ENCODE data around the gene CNTNAP2. TPM values are rescaled to one million over a fixed set of nuclear protein-coding genes. Genes with fewer than 3 reads are reported as not detected.

The CNTNAP2 gene
- total and polyA plus RNA-seq, 2 of the 4 experiments (the other 2 are of a cell fraction): not detected

DNA sequence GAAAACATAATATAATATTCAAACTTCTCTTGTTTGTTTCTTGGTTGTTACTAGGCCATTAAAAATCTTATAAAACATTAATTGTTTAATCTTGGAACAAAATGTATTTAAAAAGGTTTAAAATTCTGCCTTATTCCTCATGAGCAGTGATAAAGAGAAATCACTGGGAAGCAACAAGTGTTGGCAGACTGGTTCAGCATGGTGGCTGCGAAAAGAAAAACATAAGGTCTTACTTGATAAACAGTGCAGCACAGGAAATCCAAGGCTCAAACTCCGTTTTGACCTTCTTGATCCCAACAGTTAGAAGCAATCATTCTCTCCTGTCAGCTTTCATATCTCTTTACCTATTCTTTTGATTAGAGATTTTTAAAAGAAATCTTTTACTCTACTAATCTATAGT lies 530.8 kb downstream of the CNTNAP2 start:
- Histone ChIP-seq H3K79me1 (ENCODE audit: low read depth in 1 of 2, low read length in 2 of 2) (no peaks in the 10 kb centered on the region), H3K27ac (ENCODE audit: insufficient read depth, low read length) (no peak overlapping the region), H3K27me3 (ENCODE audit: control insufficient read depth, insufficient read depth, low read length) (no peaks in the 10 kb centered on the region), H4K8ac (ENCODE audit: low read depth in 2 of 2, low read length in 2 of 2) (no peak overlapping the region), H3K4me3 (ENCODE audit: insufficient read depth, low read depth, low read length) (no peak overlapping the region), H3K18ac (ENCODE audit: low read depth, low read length) (no peak overlapping the region), H3K36me3 (ENCODE audit: control insufficient read depth, insufficient read depth, low read length) (no peaks in the 10 kb centered on the region), H4K20me1 (ENCODE audit: insufficient read depth, low read length) (no peaks in the 10 kb centered on the region), H3K9me1 (ENCODE audit: insufficient read depth, low read length) (no peaks in the 10 kb centered on the region), H2AK9ac (replicated peaks; ENCODE audit: low read depth, low read length, poor library complexity) (no peak overlapping the region), H4K5ac (ENCODE audit: low read depth, low read length) (no peak overlapping the region), H3K4ac (ENCODE audit: low read depth, low read length) (no peak overlapping the region), H2AK5ac (ENCODE audit: low read depth, low read length) (no peak overlapping the region), H2BK120ac (ENCODE audit: low read depth, low read length) (no peak overlapping the region), H3K9ac (ENCODE audit: low read depth, low read length) (no peak overlapping the region), H3K9me3 (ENCODE audit: control insufficient read depth, insufficient read depth, low read length) (peaks cover 4% of the 10 kb centered on the region; the same call in 1 of the 2 replicates), H4K91ac (ENCODE audit: insufficient read depth, low read depth, low read length) (no peak overlapping the region), H3K14ac (replicated peaks; ENCODE audit: low read depth, low read length) (no peak overlapping the region), H2AFZ (replicated peaks; ENCODE audit: low read length, poor library complexity) (no peak overlapping the region), H2BK5ac (ENCODE audit: low read depth, low read length, poor library complexity, severe bottlenecking) (no peak overlapping the region), H3K56ac (ENCODE audit: extremely low read depth, insufficient read depth, low read length) (no peak overlapping the region), H3K4me1 (ENCODE audit: control insufficient read depth, insufficient read depth, low read length) (no peaks in the 10 kb centered on the region), H3K23ac (ENCODE audit: low read depth, low read length) (no peak overlapping the region), H2BK20ac (ENCODE audit: low read depth, low read length) (no peak overlapping the region), H3K4me2 (ENCODE audit: low read depth, low read length) (no peak overlapping the region), H2BK15ac (ENCODE audit: low read depth, low read length) (no peak overlapping the region)
- POLR2A ChIA-PET (ENCODE audit: unreplicated experiment): no interaction called here
- no CpG with 5 or more reads among the region's 2 CpGs for WGBS, 2 experiments (ENCODE audit: extremely low coverage in 2 of 2, insufficient read length in 1 of 2)
- no peak for ATAC-seq (ENCODE audit: low read depth)
- dilution Hi-C loops (cut with HindIII; ENCODE audit: low sequenced_read_pairs, unreplicated experiment) (no loop called here), intact Hi-C loops (cut with micrococcal nuclease) (no loop called here), in situ Hi-C loops (cut with MboI; ENCODE audit: low sequenced_read_pairs) (no loop called here)
- DNase-seq: no peak
- TF ChIP-seq, protein P1, sequence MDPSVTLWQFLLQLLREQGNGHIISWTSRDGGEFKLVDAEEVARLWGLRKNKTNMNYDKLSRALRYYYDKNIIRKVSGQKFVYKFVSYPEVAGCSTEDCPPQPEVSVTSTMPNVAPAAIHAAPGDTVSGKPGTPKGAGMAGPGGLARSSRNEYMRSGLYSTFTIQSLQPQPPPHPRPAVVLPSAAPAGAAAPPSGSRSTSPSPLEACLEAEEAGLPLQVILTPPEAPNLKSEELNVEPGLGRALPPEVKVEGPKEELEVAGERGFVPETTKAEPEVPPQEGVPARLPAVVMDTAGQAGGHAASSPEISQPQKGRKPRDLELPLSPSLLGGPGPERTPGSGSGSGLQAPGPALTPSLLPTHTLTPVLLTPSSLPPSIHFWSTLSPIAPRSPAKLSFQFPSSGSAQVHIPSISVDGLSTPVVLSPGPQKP (IDR thresholded peaks at IDR 0.05; ENCODE audit: borderline replicate concordance, low read depth, low read length): no peak
- TF ChIP-seq MAFK (IDR thresholded peaks at IDR 0.05; ENCODE audit: low read depth, low read length) (no peak), POLR2A (IDR thresholded peaks at IDR 0.05; ENCODE audit: low read depth, low read length) (no peak), CEBPB (IDR thresholded peaks at IDR 0.05; ENCODE audit: low read depth, low read length) (no peak), NFE2L2 (IDR thresholded peaks at IDR 0.05; ENCODE audit: low read depth, low read length) (no peak), RFX5 (IDR thresholded peaks at IDR 0.05; ENCODE audit: low read depth, low read length) (no peak), RCOR1 (IDR thresholded peaks at IDR 0.05; ENCODE audit: insufficient replicate concordance, low read length) (no peak), SMC3 (IDR thresholded peaks at IDR 0.05; ENCODE audit: low read depth, low read length) (no peak), MAZ (IDR thresholded peaks at IDR 0.05; ENCODE audit: borderline replicate concordance, low read depth, low read length) (no peak), RAD21 (IDR thresholded peaks at IDR 0.05; ENCODE audit: low read length) (no peak), MXI1 (IDR thresholded peaks at IDR 0.05; ENCODE audit: borderline replicate concordance, low read depth, low read length) (no peak), FOS (IDR thresholded peaks at IDR 0.05; ENCODE audit: low read depth, low read length) (no peak), BHLHE40 (IDR thresholded peaks at IDR 0.05; ENCODE audit: low read depth, low read length) (no peak), CHD1 (IDR thresholded peaks at IDR 0.05; ENCODE audit: low read depth, low read length) (no peak)
- TF ChIP-seq, protein P2, sequence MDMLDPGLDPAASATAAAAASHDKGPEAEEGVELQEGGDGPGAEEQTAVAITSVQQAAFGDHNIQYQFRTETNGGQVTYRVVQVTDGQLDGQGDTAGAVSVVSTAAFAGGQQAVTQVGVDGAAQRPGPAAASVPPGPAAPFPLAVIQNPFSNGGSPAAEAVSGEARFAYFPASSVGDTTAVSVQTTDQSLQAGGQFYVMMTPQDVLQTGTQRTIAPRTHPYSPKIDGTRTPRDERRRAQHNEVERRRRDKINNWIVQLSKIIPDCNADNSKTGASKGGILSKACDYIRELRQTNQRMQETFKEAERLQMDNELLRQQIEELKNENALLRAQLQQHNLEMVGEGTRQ (IDR thresholded peaks at IDR 0.05; ENCODE audit: low read depth, low read length): no peak
- TF ChIP-seq, protein P3, sequence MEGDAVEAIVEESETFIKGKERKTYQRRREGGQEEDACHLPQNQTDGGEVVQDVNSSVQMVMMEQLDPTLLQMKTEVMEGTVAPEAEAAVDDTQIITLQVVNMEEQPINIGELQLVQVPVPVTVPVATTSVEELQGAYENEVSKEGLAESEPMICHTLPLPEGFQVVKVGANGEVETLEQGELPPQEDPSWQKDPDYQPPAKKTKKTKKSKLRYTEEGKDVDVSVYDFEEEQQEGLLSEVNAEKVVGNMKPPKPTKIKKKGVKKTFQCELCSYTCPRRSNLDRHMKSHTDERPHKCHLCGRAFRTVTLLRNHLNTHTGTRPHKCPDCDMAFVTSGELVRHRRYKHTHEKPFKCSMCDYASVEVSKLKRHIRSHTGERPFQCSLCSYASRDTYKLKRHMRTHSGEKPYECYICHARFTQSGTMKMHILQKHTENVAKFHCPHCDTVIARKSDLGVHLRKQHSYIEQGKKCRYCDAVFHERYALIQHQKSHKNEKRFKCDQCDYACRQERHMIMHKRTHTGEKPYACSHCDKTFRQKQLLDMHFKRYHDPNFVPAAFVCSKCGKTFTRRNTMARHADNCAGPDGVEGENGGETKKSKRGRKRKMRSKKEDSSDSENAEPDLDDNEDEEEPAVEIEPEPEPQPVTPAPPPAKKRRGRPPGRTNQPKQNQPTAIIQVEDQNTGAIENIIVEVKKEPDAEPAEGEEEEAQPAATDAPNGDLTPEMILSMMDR (conservative IDR thresholded peaks at IDR 0.05; ENCODE audit: low read depth, low read length): no peak
- no TSS peak for BruUV-seq (replicated peaks)
- CTCF ChIA-PET: no interaction called here
